Aorta (tissue), 5 donors: Measurements from ENCODE around the gene DMBT1. TPM values are rescaled to one million over a fixed set of nuclear protein-coding genes. Genes with fewer than 3 reads are reported as not detected.

Experiments
- ATAC-seq: fragments of 200-7000 bp; cut with Tn5 transposase; one replicate; pipeline ENCODE4 v1.9.1; 2022; ENCODE audit warnings: moderate library complexity; ENCODE audit not compliant: low FRiP score
- DNase-seq, 2 donors: peaks; one replicate each; pipeline ENCODE4 v3.0.0-alpha.2; 2020
- H3K27ac ChIP-seq, 2 donors: one replicate each; pipeline ENCODE4 v1.5.1; 2013; ENCODE audit warnings: low read length in 2 of 2, mild to moderate bottlenecking in 2 of 2, moderate library complexity in 2 of 2, control low read depth in 1 of 2, inconsistent platforms in 1 of 2, low read depth in 1 of 2
- H3K27me3 ChIP-seq, 2 donors: one replicate each; pipeline ENCODE4 v1.6.1; 2013; ENCODE audit warnings: control low read depth in 1 of 2, low read length in 1 of 2, mild to moderate bottlenecking in 1 of 2, moderate library complexity in 1 of 2; ENCODE audit not compliant: insufficient read depth in 2 of 2, control insufficient read depth in 1 of 2
- H3K36me3 ChIP-seq, 2 donors: one replicate each; pipeline ENCODE4 v1.6.1; 2013; ENCODE audit warnings: control low read depth in 1 of 2, low read length in 1 of 2, mild to moderate bottlenecking in 1 of 2; ENCODE audit not compliant: insufficient read depth in 2 of 2, control insufficient read depth in 1 of 2
- H3K4me1 ChIP-seq, 2 donors: one replicate each; pipeline ENCODE4 v1.6.1; 2013; ENCODE audit warnings: low read length in 2 of 2, control low read depth in 1 of 2, mild to moderate bottlenecking in 1 of 2, moderate library complexity in 1 of 2; ENCODE audit not compliant: insufficient read depth in 2 of 2, control insufficient read depth in 1 of 2
- H3K4me3 ChIP-seq, 2 donors: one replicate each; pipeline ENCODE4 v1.5.1; 2013; ENCODE audit warnings: low read length in 2 of 2, control low read depth in 1 of 2, mild to moderate bottlenecking in 1 of 2
- H3K9me3 ChIP-seq: one replicate; pipeline ENCODE4 v1.6.1; 2013; ENCODE audit warnings: mild to moderate bottlenecking, low read length; ENCODE audit not compliant: control insufficient read depth
- WGBS, 2 donors: extraction: QIAGEN DNeasy Blood & Tissue Kit; methylation state at CpG; one replicate each; pipeline ENCODE4 v1.1.7; 2013; 5-methylcytosine and 5-hydroxymethylcytosine counted together
- intact Hi-C, 2 donors: fragments of 100-400 bp; cut with DNase I; formaldehyde crosslinking; loops; one replicate each; pipeline versions ENCODE4 v1.14.2 to v1.15.0; 2022
- polyA plus RNA-seq, 2 donors: library from polyadenylated mRNA; stranded (reverse); fragments of 200-250 nt; gene quantifications; one replicate each; pipeline ENCODE4 v1.2.3, GENCODE V29; 2013
- total RNA-seq, 2 donors: library from RNA; stranded (reverse); fragmentation: NEBNext Ultra II Directional; extraction: Animal tissue kit (Norgen Biotek cat#: 25700); gene quantifications; one replicate each; pipeline ENCODE4 v1.2.1, GENCODE V29; 2021
- donor health status: healthy with polysubstance abuse.
- donor health status: Bipolar disorder and iron deficiency.
- donor health status: DM: no; HTN: no; CAD: no.
- donor health status: DM: no; HTN: no; CAD: no.
- donor health status: DM: yes; HTN: yes; CAD: no.

Gene DMBT1
- total and polyA plus RNA-seq, 4 donors, result 0.05 to 4.9 (median 0.11) TPM

DNA sequence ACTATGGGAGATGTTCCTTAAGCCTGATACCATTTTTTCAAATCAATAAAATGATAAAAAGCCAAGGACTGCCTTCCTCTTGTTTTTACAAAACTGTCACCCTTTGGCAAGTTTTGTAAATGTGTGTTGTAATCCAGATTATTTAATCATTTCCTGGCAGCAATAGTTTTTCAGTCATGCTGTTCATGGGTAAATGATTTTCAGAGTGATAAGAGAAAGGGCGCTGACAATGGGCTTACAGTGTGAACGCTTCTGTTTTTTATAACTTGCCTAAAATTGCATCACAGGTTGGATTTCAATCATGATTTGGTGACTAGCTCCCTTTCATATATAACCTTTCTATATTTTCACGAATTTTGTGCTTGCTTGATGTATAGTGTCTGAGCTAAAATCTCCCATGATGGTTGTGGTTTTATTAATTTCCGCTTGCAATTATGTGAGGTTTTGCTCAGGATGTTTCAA, 19.0 kb upstream of the DMBT1 start:
- H3K36me3 ChIP-seq, result no peaks in the 10 kb centered on the region
- H3K4me1 ChIP-seq, result no peaks in the 10 kb centered on the region
- H3K27me3 ChIP-seq, result no peaks in the 10 kb centered on the region
- WGBS, 2 donors, result 38% methylated on average over 4 of the region's 4 CpGs
- DNase-seq (no peak), ATAC-seq (no peak)
- no peak overlapping the region for H3K27ac ChIP-seq
- H3K4me3 ChIP-seq, result no peak overlapping the region
- no peaks in the 10 kb centered on the region for H3K9me3 ChIP-seq
- intact Hi-C loops, result no loop called here

DNA sequence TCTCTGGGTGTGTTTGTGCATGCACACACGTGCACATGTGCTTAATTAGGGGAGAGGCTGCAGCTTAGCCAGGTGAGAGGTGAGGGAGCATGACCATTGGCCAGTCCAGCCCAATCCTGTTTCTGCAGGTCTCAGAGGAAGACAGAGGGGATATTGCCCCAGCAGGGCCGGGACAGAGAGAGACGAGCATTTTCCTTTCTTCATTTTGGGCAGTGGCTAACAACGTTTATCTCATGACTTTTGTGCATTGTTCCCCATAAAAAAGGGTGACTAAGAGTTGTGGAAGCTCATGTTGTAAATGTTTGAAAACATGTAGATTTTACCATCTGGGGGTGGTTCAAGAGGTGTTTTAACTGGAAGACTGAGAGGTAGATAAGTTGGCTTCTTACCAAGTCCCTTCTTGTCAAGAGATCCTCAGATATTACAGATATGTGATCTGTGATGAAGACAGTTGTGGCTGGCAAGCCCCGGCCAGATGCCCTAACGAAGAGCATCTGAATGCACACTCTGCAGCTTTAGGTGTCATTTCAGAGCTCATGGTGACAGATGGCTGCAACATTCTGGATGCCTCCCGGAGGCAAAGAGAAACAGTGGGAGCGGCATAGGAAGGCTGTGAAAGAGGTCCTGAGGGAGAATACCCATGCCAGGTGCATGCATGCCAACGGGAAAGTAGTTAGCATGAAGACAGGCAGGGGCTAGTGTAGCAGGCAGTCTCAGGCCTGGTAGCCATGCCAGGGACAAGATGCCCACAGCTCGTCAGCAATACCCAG, 16.7 kb upstream of the DMBT1 start:
- Histone ChIP-seq H3K9me3 (no peaks in the 10 kb centered on the region), H3K27ac (no peak overlapping the region), H3K36me3 (no peaks in the 10 kb centered on the region), H3K27me3 (no peaks in the 10 kb centered on the region), H3K4me3 (no peak overlapping the region), H3K4me1 (no peaks in the 10 kb centered on the region)
- intact Hi-C loops, result no loop called here
- 90 to 91% methylated on average over 10 of the region's 10 CpGs for WGBS, 2 donors
- no peak for DNase-seq
- no peak for ATAC-seq

DNA sequence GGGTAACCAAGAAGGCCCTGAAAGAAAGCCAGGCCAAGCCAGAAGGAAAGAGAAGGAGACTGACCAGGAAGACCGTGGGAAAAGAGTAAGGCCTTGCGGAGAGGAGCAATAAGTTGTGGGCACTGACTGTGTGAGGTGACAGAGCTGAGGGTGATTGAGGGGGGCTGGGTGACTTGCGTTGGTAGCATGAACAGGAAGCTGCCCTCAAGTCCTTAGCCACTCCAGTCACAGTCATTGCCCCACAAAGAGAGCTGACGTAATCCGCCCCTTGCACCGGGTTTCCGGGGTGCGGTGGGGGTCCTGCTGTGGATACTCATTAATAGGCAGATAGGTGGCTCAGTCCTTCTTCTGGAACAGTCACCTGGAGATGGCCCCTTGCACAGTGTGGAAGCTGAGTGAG, 16.1 kb upstream of the DMBT1 start:
- no peak for ATAC-seq

DNA sequence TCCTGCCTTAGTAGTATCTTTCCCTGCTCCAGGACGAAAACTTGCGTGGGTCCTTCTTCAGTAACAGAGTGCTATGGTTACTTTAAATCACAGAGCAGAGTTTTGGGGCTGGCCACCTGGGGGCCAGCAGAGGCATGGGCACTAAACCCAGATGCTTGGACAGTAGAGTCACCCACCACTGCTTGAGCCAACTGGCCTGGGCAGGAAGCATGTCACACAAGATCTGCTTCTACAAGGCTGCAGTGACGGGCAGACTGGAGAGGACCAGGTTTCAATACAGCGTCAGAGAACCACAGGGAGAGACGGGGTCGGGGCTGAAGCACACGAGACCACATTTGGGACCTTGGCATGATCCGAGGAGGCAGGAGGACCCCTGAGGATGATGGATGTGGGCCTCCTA, 14.3 kb upstream of the DMBT1 start:
- Histone ChIP-seq H3K4me3 (no peak overlapping the region), H3K36me3 (no peaks in the 10 kb centered on the region), H3K9me3 (no peaks in the 10 kb centered on the region), H3K27me3 (no peaks in the 10 kb centered on the region), H3K4me1 (no peaks in the 10 kb centered on the region), H3K27ac (no peak overlapping the region)
- intact Hi-C loops, result no loop called here
- ATAC-seq (no peak), DNase-seq (no peak)
- WGBS, 2 donors, result 64 to 72% methylated on average over 8 of the region's 8 CpGs

More for the DNA sequence above, 16.1 kb upstream of the DMBT1 start:
- no peak overlapping the region for H3K27ac ChIP-seq
- H3K4me1 ChIP-seq, result no peaks in the 10 kb centered on the region
- H3K9me3 ChIP-seq, result no peaks in the 10 kb centered on the region
- H3K4me3 ChIP-seq, result no peak overlapping the region
- no peaks in the 10 kb centered on the region for H3K27me3 ChIP-seq
- 95 to 97% methylated on average over 8 of the region's 8 CpGs for WGBS, 2 donors
- no peaks in the 10 kb centered on the region for H3K36me3 ChIP-seq
- DNase-seq, result no peak
- intact Hi-C loops, result no loop called here

DNA sequence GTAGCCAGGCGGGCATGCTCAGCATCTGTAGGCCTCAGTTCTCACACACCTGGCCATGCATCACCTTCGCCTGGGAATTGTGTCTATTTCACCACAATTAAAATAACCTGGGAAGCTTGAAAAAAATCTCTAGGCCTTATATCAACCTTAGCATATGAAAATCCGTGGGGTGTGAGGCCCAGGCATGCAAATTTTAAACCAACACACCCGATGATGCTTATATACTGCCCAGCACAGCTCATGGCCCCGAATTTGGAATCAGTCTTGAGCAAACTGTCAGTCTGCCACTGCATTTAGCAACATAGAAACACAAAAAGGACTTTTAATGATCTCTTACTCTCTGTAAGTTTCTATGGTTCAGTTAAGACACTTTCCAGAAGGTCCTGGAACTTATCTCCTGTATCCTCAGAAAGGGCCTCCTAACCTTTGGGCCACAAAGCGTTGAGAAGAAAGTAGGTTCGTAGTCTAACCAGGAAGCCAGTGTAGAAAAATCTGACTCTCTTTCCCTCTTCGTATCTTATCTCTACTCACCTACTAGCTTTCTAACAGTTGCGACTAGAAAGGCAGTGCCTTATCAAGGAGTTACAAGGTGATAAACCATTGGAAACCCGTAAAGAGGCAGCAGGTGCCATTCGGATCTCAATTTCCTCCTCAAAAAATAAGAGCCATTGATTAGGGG, 12.0 kb upstream of the DMBT1 start:
- Histone ChIP-seq H3K9me3 (no peaks in the 10 kb centered on the region), H3K27ac (no peak overlapping the region), H3K4me3 (no peak overlapping the region), H3K4me1 (no peaks in the 10 kb centered on the region), H3K27me3 (no peaks in the 10 kb centered on the region), H3K36me3 (no peaks in the 10 kb centered on the region)
- 90% methylated on average over 11 of the region's 11 CpGs for WGBS, 2 donors
- no peak for DNase-seq
- intact Hi-C loops, result no loop called here
- ATAC-seq, result no peak

DNA sequence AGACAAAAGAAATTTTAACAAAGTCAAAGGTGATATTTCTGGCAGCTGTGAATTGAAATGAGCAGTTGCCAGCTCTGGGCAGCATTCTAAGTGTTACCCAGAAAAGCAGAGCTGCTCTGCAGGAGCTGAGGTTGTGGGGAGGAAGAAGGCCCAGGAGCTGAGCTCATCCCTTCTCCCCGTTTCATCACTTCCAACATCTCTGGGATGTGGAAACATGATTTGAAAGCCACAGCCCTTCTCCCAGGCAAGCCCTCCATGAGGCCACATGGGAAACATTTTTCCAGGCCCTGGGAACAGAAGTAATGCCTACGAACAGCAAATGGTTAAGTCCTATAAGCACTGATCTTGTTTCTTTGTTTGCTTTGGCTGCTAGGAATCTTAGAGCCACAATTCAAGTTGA, 10.9 kb upstream of the DMBT1 start:
- intact Hi-C loops, result no loop called here

DNA sequence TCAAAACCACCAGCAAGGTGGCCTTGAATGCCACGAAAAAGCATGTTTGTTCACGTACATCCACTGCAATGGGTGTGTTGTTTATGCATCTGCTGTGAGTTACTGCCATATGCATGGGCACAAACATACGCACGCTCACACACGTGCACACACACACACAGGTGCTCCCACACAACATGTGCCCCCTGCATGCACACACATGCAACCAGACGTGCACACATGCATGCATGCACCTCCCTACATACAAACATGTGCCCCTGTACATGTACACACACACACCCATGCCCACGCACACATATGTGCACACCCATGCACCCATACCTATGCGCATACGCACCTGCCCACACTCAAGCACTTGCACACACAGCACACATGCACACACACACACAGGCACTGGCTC, 10.1 kb upstream of the DMBT1 start:
- H3K4me3 ChIP-seq, result no peak overlapping the region
- DNase-seq (no peak), ATAC-seq (no peak)
- H3K4me1 ChIP-seq, result no peaks in the 10 kb centered on the region
- 96 to 98% methylated on average over 9 of the region's 9 CpGs for WGBS, 2 donors
- H3K27me3 ChIP-seq, result no peaks in the 10 kb centered on the region
- H3K27ac ChIP-seq, result no peak overlapping the region
- intact Hi-C loops, result no loop called here
- no peaks in the 10 kb centered on the region for H3K9me3 ChIP-seq
- no peaks in the 10 kb centered on the region for H3K36me3 ChIP-seq

More for the DNA sequence above, 10.9 kb upstream of the DMBT1 start:
- H3K36me3 ChIP-seq, result no peaks in the 10 kb centered on the region
- no peak for DNase-seq
- H3K4me3 ChIP-seq, result no peak overlapping the region
- no peaks in the 10 kb centered on the region for H3K9me3 ChIP-seq
- no peak overlapping the region for H3K27ac ChIP-seq
- no peaks in the 10 kb centered on the region for H3K4me1 ChIP-seq
- no peaks in the 10 kb centered on the region for H3K27me3 ChIP-seq
- ATAC-seq, result no peak
- 81 to 93% methylated on average over 2 of the region's 2 CpGs for WGBS, 2 donors

DNA sequence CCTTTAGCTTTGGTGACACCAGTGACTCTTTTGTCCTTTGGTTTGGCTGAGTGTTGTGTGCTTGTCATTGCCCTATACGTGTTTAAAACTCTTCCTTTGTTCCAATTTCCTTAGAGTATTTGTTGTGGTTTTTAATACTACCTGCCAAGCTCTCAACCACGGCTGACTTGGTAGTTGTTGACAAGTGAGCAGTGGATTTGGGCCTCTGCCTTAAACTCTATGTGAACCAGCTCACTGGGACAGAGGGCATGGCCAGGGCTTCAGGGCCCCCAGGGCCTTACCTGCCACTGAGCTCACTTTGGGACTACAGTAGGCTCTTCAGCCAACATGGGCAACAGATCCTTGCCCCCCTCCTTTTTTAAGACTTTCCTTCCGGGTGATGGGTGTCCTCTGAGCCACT, 9.6 kb upstream of the DMBT1 start:
- Histone ChIP-seq H3K9me3 (no peaks in the 10 kb centered on the region), H3K36me3 (no peaks in the 10 kb centered on the region), H3K4me3 (no peak overlapping the region), H3K27me3 (no peaks in the 10 kb centered on the region), H3K4me1 (no peaks in the 10 kb centered on the region), H3K27ac (no peak overlapping the region)
- DNase-seq, result no peak
- no peak for ATAC-seq
- 50 to 52% methylated on average over 3 of the region's 3 CpGs for WGBS, 2 donors
- intact Hi-C loops, result no loop called here

DNA sequence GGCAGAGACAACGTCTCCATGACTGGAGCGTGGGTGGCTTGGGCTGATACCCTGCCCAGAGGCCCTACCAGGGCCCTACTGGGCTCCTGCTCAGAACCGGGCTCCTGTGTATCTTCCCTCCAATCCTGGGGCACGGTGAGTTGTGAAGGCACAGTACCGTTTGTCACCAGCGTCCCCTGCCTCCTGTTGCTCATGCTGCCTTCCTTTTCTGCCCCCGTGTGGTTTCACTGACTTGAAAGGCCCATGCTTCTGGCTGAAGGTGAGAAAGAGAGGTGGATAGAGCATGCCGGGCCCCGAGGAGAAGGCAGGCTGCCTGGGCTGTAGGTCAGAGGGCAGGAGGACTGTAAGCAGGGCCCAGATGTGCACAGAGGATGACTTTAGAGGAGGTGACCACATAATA, 9.1 kb upstream of the DMBT1 start:
- intact Hi-C loops, result no loop called here
- WGBS, 2 donors, result 71 to 72% methylated on average over 9 of the region's 9 CpGs
- no peak overlapping the region for H3K4me3 ChIP-seq
- H3K9me3 ChIP-seq, result no peaks in the 10 kb centered on the region
- no peak for ATAC-seq
- no peak for DNase-seq
- no peak overlapping the region for H3K27ac ChIP-seq
- no peaks in the 10 kb centered on the region for H3K4me1 ChIP-seq
- no peaks in the 10 kb centered on the region for H3K27me3 ChIP-seq
- no peaks in the 10 kb centered on the region for H3K36me3 ChIP-seq
